ENCODE results near the gene RBBP8NL. TPM values are rescaled to one million over a fixed set of nuclear protein-coding genes. Genes with fewer than 3 reads are reported as not detected.

The RBBP8NL gene
- total RNA-seq, 5 donors from 2014 or later (not counting 1 experiment from before 2014, with no cell fraction given) = not detected

DNA sequence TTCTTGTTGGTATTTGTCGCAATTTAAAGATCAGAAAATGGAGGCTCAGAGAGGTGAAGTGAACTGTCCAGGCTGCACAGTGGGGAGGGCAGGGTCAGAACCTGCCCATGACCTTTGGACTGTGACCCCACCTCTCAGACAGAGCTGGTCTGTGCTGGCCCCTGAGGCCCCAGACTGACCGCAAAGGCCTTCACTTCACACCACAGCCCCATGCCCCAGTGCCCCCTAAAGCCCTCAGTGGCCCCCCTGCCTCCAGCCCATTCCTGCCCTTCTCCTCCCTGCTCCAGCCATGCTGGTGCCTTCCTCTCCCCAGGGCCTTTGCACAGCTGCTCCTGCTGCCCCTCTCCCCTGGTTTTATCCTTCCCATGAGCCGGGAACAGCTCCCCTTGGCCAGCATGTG is 9.4 kb upstream of the RBBP8NL start:
- Histone ChIP-seq H3K9me3 (no peaks in the 10 kb centered on the region), H3K4me1 (ENCODE audit: control insufficient read depth in 1 of 2, extremely low read depth in 1 of 2, insufficient read depth in 2 of 2, low read length in 2 of 2) (no peaks in the 10 kb centered on the region), H3K27ac (ENCODE audit: low read length) (no peak overlapping the region), H3K4me3 (ENCODE audit: control insufficient read depth in 1 of 2, extremely low read depth in 1 of 2, low read length in 1 of 2) (no peak overlapping the region), H3K36me3 (ENCODE audit: control insufficient read depth in 2 of 2, extremely low read depth in 1 of 2, insufficient read depth in 1 of 2, low read length in 1 of 2) (no peaks in the 10 kb centered on the region), H3K27me3 (replicated peaks in 1 of 2; ENCODE audit: control insufficient read depth in 2 of 2, extremely low read depth in 1 of 2, insufficient read depth in 2 of 2, low read length in 1 of 2) (peaks cover 0 to 78% of the 10 kb centered on the region in 2 experiments)
- Mint-ChIP-seq H3K27ac (no peak overlapping the region), H3K27me3 (peaks cover 19 to 52% of the 10 kb centered on the region in 2 donors), H3K4me3 (no peak overlapping the region), H3K4me1 (no peaks in the 10 kb centered on the region), H3K9me3 (no peaks in the 10 kb centered on the region), H3K36me3 (no peaks in the 10 kb centered on the region)
- 94% methylated on average over 3 of the region's 3 CpGs for WGBS (ENCODE audit: insufficient coverage)
- CTCF ChIA-PET = no interaction called here
- POLR2A ChIA-PET = no interaction called here
- no peak for DNase-seq
- ATAC-seq (replicated peaks in 1 of 4) = no peak

GRCh38 chr20:62433658-62434497 is 6.5 kb upstream of the RBBP8NL start:
- H3K4me1 Mint-ChIP-seq = no peaks in the 10 kb centered on the region
- no peak for ATAC-seq (replicated peaks in 1 of 4)
- H3K4me3 Mint-ChIP-seq = no peak overlapping the region
- 41% methylated on average over 28 of the region's 32 CpGs for whole genome bisulfite sequencing (ENCODE audit: insufficient coverage)
- Histone ChIP-seq H3K4me1 (ENCODE audit: control insufficient read depth in 1 of 2, extremely low read depth in 1 of 2, insufficient read depth in 2 of 2, low read length in 2 of 2) (no peaks in the 10 kb centered on the region), H3K36me3 (ENCODE audit: control insufficient read depth in 2 of 2, extremely low read depth in 1 of 2, insufficient read depth in 1 of 2, low read length in 1 of 2) (no peaks in the 10 kb centered on the region), H3K9me3 (no peaks in the 10 kb centered on the region), H3K27ac (ENCODE audit: low read length) (no peak overlapping the region), H3K27me3 (replicated peaks in 1 of 2; ENCODE audit: control insufficient read depth in 2 of 2, extremely low read depth in 1 of 2, insufficient read depth in 2 of 2, low read length in 1 of 2) (peaks cover 0 to 64% of the 10 kb centered on the region in 2 experiments), H3K4me3 (ENCODE audit: control insufficient read depth in 1 of 2, extremely low read depth in 1 of 2, low read length in 1 of 2) (no peak overlapping the region)
- H3K9me3 Mint-ChIP-seq = no peaks in the 10 kb centered on the region
- no peaks in the 10 kb centered on the region for H3K36me3 Mint-ChIP-seq
- H3K27ac Mint-ChIP-seq = no peak overlapping the region
- H3K27me3 Mint-ChIP-seq = peaks cover 22 to 53% of the 10 kb centered on the region in 2 donors
- DNase-seq = no peak
- POLR2A ChIA-PET = no interaction called here
- CTCF ChIA-PET = no interaction called here

- H3K4me3 ChIP-seq (ENCODE audit: control insufficient read depth in 1 of 2, extremely low read depth in 1 of 2, low read length in 1 of 2) = no peak overlapping the region
- Mint-ChIP-seq H3K36me3 (no peaks in the 10 kb centered on the region), H3K4me3 (no peak overlapping the region), H3K27me3 (peaks cover 18 to 35% of the 10 kb centered on the region in 2 donors), H3K27ac (no peak overlapping the region), H3K4me1 (no peaks in the 10 kb centered on the region), H3K9me3 (no peaks in the 10 kb centered on the region)
- DNase-seq = no peak
- no peaks in the 10 kb centered on the region for H3K36me3 ChIP-seq (ENCODE audit: control insufficient read depth in 2 of 2, extremely low read depth in 1 of 2, insufficient read depth in 1 of 2, low read length in 1 of 2)
- ChIA-PET CTCF (no interaction called here), POLR2A (no interaction called here)
- WGBS (ENCODE audit: insufficient coverage) = 82% methylated on average over 18 of the region's 23 CpGs
- ATAC-seq (replicated peaks in 1 of 4) = no peak
- no peak overlapping the region for H3K27ac ChIP-seq (ENCODE audit: low read length)
- peaks cover 0 to 61% of the 10 kb centered on the region in 2 experiments for H3K27me3 ChIP-seq (replicated peaks in 1 of 2; ENCODE audit: control insufficient read depth in 2 of 2, extremely low read depth in 1 of 2, insufficient read depth in 2 of 2, low read length in 1 of 2)
- no peaks in the 10 kb centered on the region for H3K9me3 ChIP-seq
- no peaks in the 10 kb centered on the region for H3K4me1 ChIP-seq (ENCODE audit: control insufficient read depth in 1 of 2, extremely low read depth in 1 of 2, insufficient read depth in 2 of 2, low read length in 2 of 2)
These were observed 3.6 kb upstream of the RBBP8NL start for GRCh38 chr20:62430866-62431447.

DNA sequence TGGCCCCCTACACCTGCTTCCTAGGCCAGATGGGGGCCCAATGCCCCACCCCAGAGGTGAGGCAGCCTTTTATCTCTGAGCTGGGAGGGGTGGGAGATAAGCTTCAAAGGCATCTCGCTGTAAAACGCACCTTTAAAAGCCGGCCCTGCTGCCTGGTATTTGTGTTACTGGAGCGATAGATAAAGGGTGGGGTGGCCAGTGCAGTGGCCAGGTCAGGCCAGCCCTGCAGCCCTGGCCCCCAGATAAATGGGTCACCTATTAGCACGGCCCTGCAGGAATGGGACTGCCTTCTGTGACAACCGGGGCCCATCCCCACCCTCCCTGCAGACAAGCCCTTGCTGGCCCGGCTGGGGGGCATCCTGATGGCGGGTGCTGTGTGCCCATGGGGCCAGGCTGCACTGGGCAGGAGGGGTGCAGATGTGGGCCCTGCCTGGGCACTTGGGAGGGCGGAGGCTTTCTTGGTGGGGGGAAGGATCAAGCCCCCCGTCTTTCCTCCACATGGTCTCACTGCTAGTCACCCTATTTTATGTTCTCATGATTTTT is 3.0 kb upstream of the RBBP8NL start:
- Mint-ChIP-seq H3K27me3 (peaks cover 14 to 29% of the 10 kb centered on the region in 2 donors), H3K9me3 (no peaks in the 10 kb centered on the region), H3K36me3 (no peaks in the 10 kb centered on the region), H3K4me3 (no peak overlapping the region), H3K27ac (no peak overlapping the region), H3K4me1 (no peaks in the 10 kb centered on the region)
- ChIA-PET CTCF (no interaction called here), POLR2A (no interaction called here)
- Histone ChIP-seq H3K27ac (ENCODE audit: low read length) (no peak overlapping the region), H3K27me3 (replicated peaks in 1 of 2; ENCODE audit: control insufficient read depth in 2 of 2, extremely low read depth in 1 of 2, insufficient read depth in 2 of 2, low read length in 1 of 2) (peaks cover 0 to 60% of the 10 kb centered on the region in 2 experiments), H3K9me3 (no peaks in the 10 kb centered on the region), H3K4me3 (ENCODE audit: control insufficient read depth in 1 of 2, extremely low read depth in 1 of 2, low read length in 1 of 2) (no peak overlapping the region), H3K36me3 (ENCODE audit: control insufficient read depth in 2 of 2, extremely low read depth in 1 of 2, insufficient read depth in 1 of 2, low read length in 1 of 2) (no peaks in the 10 kb centered on the region), H3K4me1 (ENCODE audit: control insufficient read depth in 1 of 2, extremely low read depth in 1 of 2, insufficient read depth in 2 of 2, low read length in 2 of 2) (no peaks in the 10 kb centered on the region)
- 74% methylated on average over 6 of the region's 10 CpGs for whole genome bisulfite sequencing (ENCODE audit: insufficient coverage)
- no peak for ATAC-seq (replicated peaks in 1 of 4)
- no peak for DNase-seq

- POLR2A ChIA-PET = no interaction called here
- H3K27ac Mint-ChIP-seq = no peak overlapping the region
- ATAC-seq (replicated peaks in 1 of 4) = no peak
These were observed 2.3 kb upstream of the RBBP8NL start for GRCh38 chr20:62429455-62430310.

More at GRCh38 chr20:62429455-62430310, 2.3 kb upstream of the RBBP8NL start:
- H3K9me3 Mint-ChIP-seq = no peaks in the 10 kb centered on the region
- CTCF ChIA-PET = no interaction called here
- WGBS (ENCODE audit: insufficient coverage) = 77% methylated on average over 13 of the region's 23 CpGs
- Histone ChIP-seq H3K27ac (ENCODE audit: low read length) (no peak overlapping the region), H3K36me3 (ENCODE audit: control insufficient read depth in 2 of 2, extremely low read depth in 1 of 2, insufficient read depth in 1 of 2, low read length in 1 of 2) (no peaks in the 10 kb centered on the region), H3K4me3 (ENCODE audit: control insufficient read depth in 1 of 2, extremely low read depth in 1 of 2, low read length in 1 of 2) (no peak overlapping the region), H3K9me3 (no peaks in the 10 kb centered on the region), H3K27me3 (replicated peaks in 1 of 2; ENCODE audit: control insufficient read depth in 2 of 2, extremely low read depth in 1 of 2, insufficient read depth in 2 of 2, low read length in 1 of 2) (peaks cover 0 to 58% of the 10 kb centered on the region in 2 experiments), H3K4me1 (ENCODE audit: control insufficient read depth in 1 of 2, extremely low read depth in 1 of 2, insufficient read depth in 2 of 2, low read length in 2 of 2) (no peaks in the 10 kb centered on the region)
- H3K27me3 Mint-ChIP-seq = peaks cover 11 to 24% of the 10 kb centered on the region in 2 donors
- H3K4me1 Mint-ChIP-seq = no peaks in the 10 kb centered on the region
- DNase-seq = no peak
- peak overlapping the region in 1 of 3 donors; percentile 31 for H3K4me3 Mint-ChIP-seq
- H3K36me3 Mint-ChIP-seq = no peaks in the 10 kb centered on the region

Data from T-cell (primary cell).